CD14-positive monocyte (primary cell): Measurements from ENCODE around the gene METTL1. TPM values are rescaled to one million over a fixed set of nuclear protein-coding genes. Genes with fewer than 3 reads are reported as not detected.

Experiments used
- DNase-seq, 3 donors: peaks; one replicate each; pipeline ENCODE4 v3.0.0-alpha.2; 2011 to 2022
- H2AFZ ChIP-seq: 2 replicates; pipeline ENCODE4 v1.6.0; 2012; ENCODE audit warnings: mild to moderate bottlenecking, low read depth, low read length, inconsistent platforms; ENCODE audit not compliant: insufficient read depth, poor library complexity, severe bottlenecking
- H3K27ac ChIP-seq, 2 donors: 1 replicate in 1 of 2; 2 replicates in 1 of 2; pipeline ENCODE4 v1.5.1; 2012 to 2013; ENCODE audit warnings: low read length in 2 of 2, control low read depth in 1 of 2, inconsistent platforms in 1 of 2, low read depth in 1 of 2, mild to moderate bottlenecking in 1 of 2
- H3K27me3 ChIP-seq, 2 donors: one replicate each; pipeline versions ENCODE4 v1.6.0 to v1.6.1; 2011 to 2013; ENCODE audit warnings: low read length in 2 of 2; ENCODE audit not compliant: control insufficient read depth in 2 of 2, insufficient read depth in 2 of 2
- H3K36me3 ChIP-seq, 2 donors: replicated peaks in 1 of 2; 1 replicate in 1 of 2; 2 replicates in 1 of 2; pipeline versions ENCODE4 v1.5.1 to v1.6.1; 2012 to 2013; ENCODE audit warnings: low read length in 2 of 2, control low read depth in 1 of 2, inconsistent platforms in 1 of 2, mild to moderate bottlenecking in 1 of 2; ENCODE audit not compliant: insufficient read depth in 2 of 2, control insufficient read depth in 1 of 2
- H3K4me1 ChIP-seq, 2 donors: 1 replicate in 1 of 2; 2 replicates in 1 of 2; pipeline versions ENCODE4 v1.5.1 to v1.6.1; 2012 to 2013; ENCODE audit warnings: low read length in 2 of 2, control low read depth in 1 of 2, inconsistent platforms in 1 of 2, mild to moderate bottlenecking in 1 of 2, moderate library complexity in 1 of 2; ENCODE audit not compliant: insufficient read depth in 2 of 2, control insufficient read depth in 1 of 2
- H3K4me2 ChIP-seq: replicated peaks from 2 replicates; pipeline ENCODE3; 2012; ENCODE audit warnings: low read length, moderate library complexity, mild to moderate bottlenecking; ENCODE audit not compliant: poor library complexity, severe bottlenecking; ENCODE audit errors: extremely low read depth
- H3K4me3 ChIP-seq, 3 experiments: fragments of 200-600 bp in 1 of 3; sonication (generic) in 1 of 3; replicated peaks in 1 of 3; 1 replicate in 2 of 3; 2 replicates in 1 of 3; pipeline ENCODE4 v1.5.1; 2011 to 2013; ENCODE audit warnings: low read length in 3 of 3, mild to moderate bottlenecking in 3 of 3, control low read depth in 2 of 3, low read depth in 2 of 3, inconsistent platforms in 1 of 3, moderate library complexity in 1 of 3
- H3K79me2 ChIP-seq: 2 replicates; pipeline ENCODE4 v1.6.0; 2012; ENCODE audit warnings: mild to moderate bottlenecking, control low read depth, inconsistent platforms, low read length, moderate library complexity; ENCODE audit not compliant: insufficient read depth
- H3K9ac ChIP-seq: 2 replicates; pipeline ENCODE4 v1.6.0; 2017; ENCODE audit warnings: low read length, mild to moderate bottlenecking; ENCODE audit not compliant: insufficient read depth, poor library complexity, severe bottlenecking
- H3K9me3 ChIP-seq, 2 donors: replicated peaks in 1 of 2; 1 replicate in 1 of 2; 2 replicates in 1 of 2; pipeline versions ENCODE4 v1.5.1 to v1.6.1; 2012 to 2013; ENCODE audit warnings: low read length in 2 of 2, control low read depth in 1 of 2; ENCODE audit not compliant: control insufficient read depth in 1 of 2, insufficient read depth in 1 of 2
- H4K20me1 ChIP-seq: 2 replicates; pipeline ENCODE4 v1.6.0; 2012; ENCODE audit warnings: mild to moderate bottlenecking, low read length, control low read depth, moderate library complexity; ENCODE audit not compliant: insufficient read depth
- H3K27ac Mint-ChIP-seq, 7 donors: one replicate each; pipeline ENCODE4 v1.8.0; 2020; ENCODE audit warnings: mild to moderate bottlenecking in 7 of 7, mixed read lengths in 7 of 7, moderate library complexity in 6 of 7, inconsistent platforms in 2 of 7
- H3K27me3 Mint-ChIP-seq, 3 donors: one replicate each; pipeline ENCODE4 v1.8.0; 2021 to 2022; ENCODE audit warnings: low read depth in 3 of 3, mild to moderate bottlenecking in 3 of 3, mixed read lengths in 3 of 3, moderate library complexity in 3 of 3, inconsistent platforms in 1 of 3
- H3K36me3 Mint-ChIP-seq, 2 donors: one replicate each; pipeline ENCODE4 v1.8.0; 2020; ENCODE audit warnings: mixed read lengths in 2 of 2, inconsistent platforms in 1 of 2, mild to moderate bottlenecking in 1 of 2
- H3K4me1 Mint-ChIP-seq: one replicate; pipeline ENCODE4 v1.8.0; 2020; ENCODE audit warnings: mild to moderate bottlenecking, mixed read lengths
- H3K4me3 Mint-ChIP-seq, 2 donors: one replicate each; pipeline ENCODE4 v1.8.0; 2020; ENCODE audit warnings: mild to moderate bottlenecking in 2 of 2, mixed read lengths in 2 of 2, moderate library complexity in 1 of 2
- H3K9me3 Mint-ChIP-seq, 7 donors: one replicate each; pipeline ENCODE4 v1.8.0; 2020 to 2022; ENCODE audit warnings: mixed read lengths in 7 of 7, mild to moderate bottlenecking in 6 of 7, moderate library complexity in 6 of 7, inconsistent platforms in 2 of 7
- WGBS: methylation state at CpG from one replicate; pipeline ENCODE4 v1.1.5; 2013; ENCODE audit warnings: missing lambda C conversion rate; ENCODE audit not compliant: insufficient coverage; 5-methylcytosine and 5-hydroxymethylcytosine counted together
- intact Hi-C, 2 donors: fragments of 100-400 bp; cut with micrococcal nuclease; formaldehyde crosslinking; loops; one replicate each; pipeline versions ENCODE4 v1.15.0 to v1.15.1; 2023
- polyA plus RNA-seq, 3 donors: library from polyadenylated mRNA; depleted of rRNA in 1 of 3; unstranded in 2 of 3; stranded (reverse) in 1 of 3; fragments of 300-500 nt in 2 of 3; fragments of >200 nt in 1 of 3; fragmentation: Illumina TruSeq in 2 of 3; gene quantifications; 1 replicate in 2 of 3; 2 replicates in 1 of 3; pipeline ENCODE4 v1.2.3, GENCODE V29; 2012 to 2021
- TF ChIP-seq, protein P1 (sequence below): fragments of 200-600 bp; IDR thresholded peaks from one replicate; pipeline ENCODE4 v1.8.0; 2022; ENCODE audit warnings: antibody characterized with exemption, mild to moderate bottlenecking

METTL1 gene
- polyA plus RNA-seq, 3 donors = 3.4 to 5.0 (median 3.7) TPM

DNA sequence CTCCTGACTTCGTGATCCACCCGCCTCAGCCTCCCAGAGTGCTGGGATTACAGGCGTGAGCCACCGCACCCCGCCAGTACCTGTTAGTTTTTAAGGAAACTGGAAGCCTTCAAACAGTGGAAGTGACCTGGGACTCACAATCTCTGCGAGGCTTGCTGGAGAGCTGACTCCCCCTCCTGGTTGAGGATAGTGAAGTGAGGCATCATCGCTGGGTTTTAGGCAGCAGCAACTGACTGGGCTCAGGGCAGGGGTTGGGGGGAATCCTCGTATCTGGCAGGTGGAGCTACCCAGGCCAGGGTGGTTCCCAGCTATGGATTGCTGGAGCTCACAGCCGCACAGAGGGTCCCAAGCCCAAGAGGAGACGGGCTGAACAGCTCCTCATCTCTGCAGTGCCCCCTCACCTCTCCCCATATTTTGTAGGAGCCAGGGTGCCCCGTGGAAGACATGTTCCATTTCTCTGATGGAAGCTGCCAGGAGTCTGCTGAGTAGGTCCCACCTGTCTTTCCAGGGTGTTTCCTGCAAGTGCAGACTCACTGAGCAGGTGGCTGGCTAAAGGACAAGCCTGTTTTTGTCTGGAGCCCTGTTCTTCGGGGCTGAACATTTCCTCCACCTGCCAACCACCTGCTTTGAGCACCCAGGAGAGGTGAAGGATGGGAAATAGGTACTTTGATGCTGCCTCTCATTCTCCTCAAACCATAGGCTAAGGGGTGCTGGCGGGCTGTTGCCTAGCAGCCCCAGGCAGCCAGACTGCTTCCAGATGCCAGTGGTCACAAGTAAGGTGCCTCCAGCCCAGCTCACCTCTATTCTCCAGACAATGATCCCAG lies 43.5 kb upstream of the METTL1 start:
- Histone ChIP-seq H3K4me1 (peaks cover 27 to 29% of the 10 kb centered on the region in 2 donors), H4K20me1 (peaks cover 49% of the 10 kb centered on the region), H3K4me2 (no peak overlapping the region), H3K79me2 (no peaks in the 10 kb centered on the region), H2AFZ (no peak overlapping the region), H3K27ac (no peak overlapping the region), H3K36me3 (peaks cover 5 to 11% of the 10 kb centered on the region in 2 donors), H3K9me3 (no peaks in the 10 kb centered on the region), H3K9ac (no peak overlapping the region), H3K4me3 (no peak overlapping the region), H3K27me3 (no peaks in the 10 kb centered on the region)
- H3K27ac Mint-ChIP-seq = no peak overlapping the region
- intact Hi-C loops = no loop called here
- no peak for DNase-seq
- H3K4me3 Mint-ChIP-seq = no peak overlapping the region
- H3K27me3 Mint-ChIP-seq = peaks cover 0 to 1% (median 0%) of the 10 kb centered on the region in 3 donors
- H3K9me3 Mint-ChIP-seq = peaks cover 0 to 2% (median 0%) of the 10 kb centered on the region in 7 donors
- H3K36me3 Mint-ChIP-seq = peaks cover 15 to 18% of the 10 kb centered on the region in 2 donors
- 89% methylated on average over 12 of the region's 13 CpGs for WGBS
- TF ChIP-seq, protein P1, sequence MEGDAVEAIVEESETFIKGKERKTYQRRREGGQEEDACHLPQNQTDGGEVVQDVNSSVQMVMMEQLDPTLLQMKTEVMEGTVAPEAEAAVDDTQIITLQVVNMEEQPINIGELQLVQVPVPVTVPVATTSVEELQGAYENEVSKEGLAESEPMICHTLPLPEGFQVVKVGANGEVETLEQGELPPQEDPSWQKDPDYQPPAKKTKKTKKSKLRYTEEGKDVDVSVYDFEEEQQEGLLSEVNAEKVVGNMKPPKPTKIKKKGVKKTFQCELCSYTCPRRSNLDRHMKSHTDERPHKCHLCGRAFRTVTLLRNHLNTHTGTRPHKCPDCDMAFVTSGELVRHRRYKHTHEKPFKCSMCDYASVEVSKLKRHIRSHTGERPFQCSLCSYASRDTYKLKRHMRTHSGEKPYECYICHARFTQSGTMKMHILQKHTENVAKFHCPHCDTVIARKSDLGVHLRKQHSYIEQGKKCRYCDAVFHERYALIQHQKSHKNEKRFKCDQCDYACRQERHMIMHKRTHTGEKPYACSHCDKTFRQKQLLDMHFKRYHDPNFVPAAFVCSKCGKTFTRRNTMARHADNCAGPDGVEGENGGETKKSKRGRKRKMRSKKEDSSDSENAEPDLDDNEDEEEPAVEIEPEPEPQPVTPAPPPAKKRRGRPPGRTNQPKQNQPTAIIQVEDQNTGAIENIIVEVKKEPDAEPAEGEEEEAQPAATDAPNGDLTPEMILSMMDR = no peak
- H3K4me1 Mint-ChIP-seq = peaks cover 38% of the 10 kb centered on the region

DNA sequence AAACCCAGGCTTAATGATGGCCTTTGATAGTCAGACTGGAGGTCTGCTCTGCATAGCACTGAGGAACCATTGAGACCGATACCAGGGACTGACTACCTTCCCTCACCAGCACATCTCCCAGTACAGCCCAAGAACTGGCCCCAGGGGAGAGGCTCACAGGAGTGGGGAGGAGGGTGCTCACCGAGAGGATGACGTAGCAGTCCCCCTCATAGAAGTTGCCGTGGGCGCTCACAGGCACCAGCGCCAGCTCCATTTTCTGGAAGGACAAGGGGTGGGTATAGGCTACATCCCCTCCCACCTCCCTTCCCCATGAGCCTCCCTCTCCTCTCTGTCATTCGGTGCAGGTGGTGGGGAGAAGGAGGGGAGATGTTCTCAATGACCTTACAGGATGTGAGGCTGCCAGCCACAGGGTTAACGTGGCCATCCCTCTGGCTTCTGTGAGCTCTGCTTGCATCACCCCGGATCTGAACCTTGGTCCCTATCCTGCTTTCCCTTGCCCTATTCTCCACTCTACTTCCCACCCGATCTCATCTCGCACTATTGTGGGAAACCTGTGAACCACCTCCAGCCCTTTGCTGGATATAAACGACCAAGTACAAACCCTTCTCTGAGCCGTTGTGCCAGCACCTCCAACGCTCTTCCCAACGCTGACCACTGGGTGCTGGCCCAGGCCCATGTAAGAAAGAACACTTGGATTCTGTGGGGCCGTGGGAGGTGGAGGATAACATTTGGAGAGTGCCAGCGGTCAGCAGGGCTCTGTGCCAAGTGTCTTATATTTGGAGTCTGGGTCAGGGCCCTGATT lies 42.3 kb upstream of the METTL1 start:
- Histone ChIP-seq H3K27ac (no peak overlapping the region), H3K27me3 (no peaks in the 10 kb centered on the region), H3K36me3 (peaks cover 2 to 8% of the 10 kb centered on the region in 2 donors), H3K4me3 (no peak overlapping the region), H4K20me1 (peaks cover 38% of the 10 kb centered on the region), H3K4me1 (peaks cover 29 to 30% of the 10 kb centered on the region in 2 donors), H3K9me3 (no peaks in the 10 kb centered on the region), H3K79me2 (no peaks in the 10 kb centered on the region), H3K9ac (no peak overlapping the region), H2AFZ (no peak overlapping the region), H3K4me2 (no peak overlapping the region)
- peaks cover 0 to 2% (median 0%) of the 10 kb centered on the region in 7 donors for H3K9me3 Mint-ChIP-seq
- WGBS = 97% methylated on average over 9 of the region's 17 CpGs
- H3K36me3 Mint-ChIP-seq = peaks cover 9 to 12% of the 10 kb centered on the region in 2 donors
- H3K27ac Mint-ChIP-seq = no peak overlapping the region
- H3K4me1 Mint-ChIP-seq = peaks cover 39% of the 10 kb centered on the region
- TF ChIP-seq, protein P1 = no peak
- peaks cover 0 to 5% (median 0%) of the 10 kb centered on the region in 3 donors for H3K27me3 Mint-ChIP-seq
- DNase-seq = no peak
- H3K4me3 Mint-ChIP-seq = no peak overlapping the region
- intact Hi-C loops = no loop called here
